ENCODE measurements around the gene TIMP1. TPM values are rescaled to one million over a fixed set of nuclear protein-coding genes. Genes with fewer than 3 reads are reported as not detected.
"Not testable (repeated sequence)": the region's sequence is repeated elsewhere in the genome, so short reads cannot be mapped to it uniquely, and the experiment has no call there.

TIMP1 gene
- total RNA-seq, 1 donor = 834 TPM

DNA sequence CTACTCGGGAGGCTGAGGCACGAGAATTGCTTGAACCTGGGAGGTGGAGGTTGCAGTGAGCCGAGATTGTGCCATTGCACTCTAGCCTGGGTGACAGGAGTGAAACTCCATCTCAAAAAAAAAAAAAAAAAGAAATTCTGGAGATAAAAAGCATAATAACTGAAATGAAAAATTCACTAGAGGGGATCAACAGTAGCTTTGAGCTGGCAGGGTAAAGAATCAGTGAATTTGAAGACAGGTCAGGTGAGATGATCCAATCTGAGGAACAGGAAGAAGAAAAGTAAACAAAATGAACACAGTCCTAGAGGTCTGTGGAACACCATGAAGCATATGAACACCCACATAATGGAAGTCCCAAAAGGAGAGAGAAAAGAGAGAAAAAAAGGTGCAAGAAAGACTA is 15.0 kb downstream of the TIMP1 start:
- DNase-seq (ENCODE audit: low read depth) = no peak
- H3K4me3 ChIP-seq (ENCODE audit: low read depth, low read length) = no peak overlapping the region
- TF ChIP-seq, protein P1, sequence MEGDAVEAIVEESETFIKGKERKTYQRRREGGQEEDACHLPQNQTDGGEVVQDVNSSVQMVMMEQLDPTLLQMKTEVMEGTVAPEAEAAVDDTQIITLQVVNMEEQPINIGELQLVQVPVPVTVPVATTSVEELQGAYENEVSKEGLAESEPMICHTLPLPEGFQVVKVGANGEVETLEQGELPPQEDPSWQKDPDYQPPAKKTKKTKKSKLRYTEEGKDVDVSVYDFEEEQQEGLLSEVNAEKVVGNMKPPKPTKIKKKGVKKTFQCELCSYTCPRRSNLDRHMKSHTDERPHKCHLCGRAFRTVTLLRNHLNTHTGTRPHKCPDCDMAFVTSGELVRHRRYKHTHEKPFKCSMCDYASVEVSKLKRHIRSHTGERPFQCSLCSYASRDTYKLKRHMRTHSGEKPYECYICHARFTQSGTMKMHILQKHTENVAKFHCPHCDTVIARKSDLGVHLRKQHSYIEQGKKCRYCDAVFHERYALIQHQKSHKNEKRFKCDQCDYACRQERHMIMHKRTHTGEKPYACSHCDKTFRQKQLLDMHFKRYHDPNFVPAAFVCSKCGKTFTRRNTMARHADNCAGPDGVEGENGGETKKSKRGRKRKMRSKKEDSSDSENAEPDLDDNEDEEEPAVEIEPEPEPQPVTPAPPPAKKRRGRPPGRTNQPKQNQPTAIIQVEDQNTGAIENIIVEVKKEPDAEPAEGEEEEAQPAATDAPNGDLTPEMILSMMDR (IDR thresholded peaks at IDR 0.05; ENCODE audit: insufficient read depth, low read length) = no peak

DNA sequence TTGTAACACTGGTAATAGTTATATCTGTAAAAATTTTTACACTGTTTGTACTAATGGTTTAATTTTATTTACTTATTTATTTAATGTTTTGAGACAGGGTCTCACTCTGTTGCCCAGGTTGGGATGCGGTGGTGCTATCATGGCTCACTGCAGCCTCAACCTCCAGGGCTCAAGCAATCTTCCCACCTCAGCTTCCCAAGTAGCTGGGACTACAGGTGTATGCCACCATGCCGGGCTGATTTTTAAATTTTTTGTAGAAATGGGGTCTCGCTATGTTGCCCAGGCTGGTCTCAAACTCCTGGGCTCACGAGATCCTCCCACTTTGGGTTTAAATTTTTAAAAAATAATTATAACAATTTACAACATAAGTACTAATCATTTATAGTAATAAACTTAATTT is 20.9 kb downstream of the TIMP1 start:
- not testable (repeated sequence) for DNase-seq (ENCODE audit: low read depth); H3K4me3 ChIP-seq (ENCODE audit: low read depth, low read length)

DNA sequence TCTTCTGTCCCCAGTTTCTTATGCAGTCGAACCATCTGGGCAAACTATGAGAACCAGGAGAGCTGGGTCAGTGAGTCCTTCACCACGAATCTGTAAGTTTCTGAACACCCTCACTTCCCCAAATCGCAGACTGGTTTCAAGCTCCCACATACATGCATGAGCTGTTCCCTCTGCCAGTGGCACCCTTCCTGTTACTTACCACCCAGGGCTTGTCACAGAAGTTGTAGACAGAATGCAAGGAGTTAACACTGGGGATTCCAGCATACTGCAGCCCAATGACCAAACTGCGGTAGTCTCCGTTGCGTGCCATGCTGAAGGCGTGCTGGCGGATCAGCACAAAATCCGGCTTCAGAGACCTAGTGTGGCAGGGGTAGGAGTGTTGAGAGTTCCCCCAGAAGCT is 22.8 kb downstream of the TIMP1 start:
- no peak overlapping the region for H3K4me3 ChIP-seq (ENCODE audit: low read depth, low read length)
- TF ChIP-seq, protein P1 (IDR thresholded peaks at IDR 0.05; ENCODE audit: insufficient read depth, low read length) = no peak
- DNase-seq (ENCODE audit: low read depth) = no peak

DNA sequence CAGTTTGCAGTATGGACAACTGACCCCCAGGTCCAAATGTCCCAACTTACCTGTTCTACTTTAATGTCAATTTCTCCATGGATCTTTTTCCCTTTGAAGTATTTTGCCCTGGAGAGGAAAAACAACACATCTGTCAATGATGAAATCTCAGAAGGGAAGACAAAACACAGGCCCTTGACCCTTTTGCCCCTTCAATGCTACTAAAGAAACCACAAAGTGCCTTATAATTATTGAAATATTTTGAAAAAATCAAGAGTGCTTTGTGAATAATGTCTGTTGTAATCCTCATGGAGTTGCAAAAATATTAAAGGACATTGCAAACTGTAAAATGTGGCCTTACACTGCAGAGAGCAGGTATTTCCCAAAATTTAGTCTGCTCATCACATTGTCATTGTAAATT is 24.9 kb downstream of the TIMP1 start:
- no peak overlapping the region for H3K4me3 ChIP-seq (ENCODE audit: low read depth, low read length)
- TF ChIP-seq, protein P1 (IDR thresholded peaks at IDR 0.05; ENCODE audit: insufficient read depth, low read length) = no peak
- DNase-seq (ENCODE audit: low read depth) = peak; percentile 8

DNA sequence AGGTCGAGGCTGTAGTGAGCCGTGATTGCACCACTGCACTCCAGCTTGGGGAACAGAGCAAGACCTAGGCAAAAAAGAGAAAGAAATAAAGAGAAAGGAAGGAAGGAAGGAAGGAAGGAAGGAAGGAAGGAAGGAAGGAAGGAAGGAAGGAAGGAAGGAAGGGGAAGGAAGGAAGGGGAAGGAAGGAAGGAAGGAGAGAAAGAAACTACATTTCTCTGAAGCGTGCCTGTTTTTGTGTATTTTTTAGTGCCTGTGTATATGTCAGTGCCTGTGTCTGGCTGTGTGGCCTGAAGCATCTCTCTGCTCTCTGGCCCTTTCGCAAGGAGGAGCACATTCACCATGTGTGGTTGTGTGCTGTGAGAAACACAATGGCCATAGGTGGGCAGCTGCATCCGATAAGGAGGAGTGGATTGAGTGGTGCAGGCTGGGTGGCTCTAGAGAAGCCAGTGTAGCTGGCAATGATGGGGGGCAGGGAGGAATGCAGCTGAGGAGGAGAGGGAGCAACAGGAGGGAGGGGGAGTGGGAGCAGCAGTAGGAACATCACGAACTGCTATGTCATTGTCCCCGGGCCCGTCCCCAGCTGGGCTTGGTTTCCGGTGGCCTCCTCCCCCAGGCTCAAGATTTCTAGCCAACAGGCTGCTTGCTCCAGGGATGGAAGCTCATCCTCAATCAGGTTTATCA is 26.0 kb downstream of the TIMP1 start:
- H3K4me3 ChIP-seq (ENCODE audit: low read depth, low read length) = no peak overlapping the region
- DNase-seq (ENCODE audit: low read depth) = no peak
- TF ChIP-seq, protein P1 (IDR thresholded peaks at IDR 0.05; ENCODE audit: insufficient read depth, low read length) = no peak

DNA sequence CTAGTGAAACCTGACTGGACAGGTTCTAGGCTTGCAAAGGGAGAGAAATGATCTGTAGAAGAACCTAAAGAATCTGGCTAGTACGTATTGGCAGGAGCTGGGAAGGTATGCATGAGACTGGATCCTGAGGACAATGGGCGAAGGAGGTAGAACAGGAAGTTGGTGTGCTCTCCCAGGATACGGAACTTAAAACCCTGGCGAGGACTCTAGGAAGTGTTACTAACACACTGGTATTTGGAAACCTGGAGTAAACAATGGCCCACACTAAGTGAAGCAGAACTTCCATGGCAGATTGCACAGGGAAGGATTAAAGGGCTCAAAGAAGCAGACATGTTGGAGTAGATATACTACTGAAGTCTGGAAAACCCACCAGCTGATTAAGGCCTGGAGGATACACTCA is 28.3 kb downstream of the TIMP1 start:
- TF ChIP-seq, protein P1 (IDR thresholded peaks at IDR 0.05; ENCODE audit: insufficient read depth, low read length) = no peak
- no peak overlapping the region for H3K4me3 ChIP-seq (ENCODE audit: low read depth, low read length)
- no peak for DNase-seq (ENCODE audit: low read depth)

DNA sequence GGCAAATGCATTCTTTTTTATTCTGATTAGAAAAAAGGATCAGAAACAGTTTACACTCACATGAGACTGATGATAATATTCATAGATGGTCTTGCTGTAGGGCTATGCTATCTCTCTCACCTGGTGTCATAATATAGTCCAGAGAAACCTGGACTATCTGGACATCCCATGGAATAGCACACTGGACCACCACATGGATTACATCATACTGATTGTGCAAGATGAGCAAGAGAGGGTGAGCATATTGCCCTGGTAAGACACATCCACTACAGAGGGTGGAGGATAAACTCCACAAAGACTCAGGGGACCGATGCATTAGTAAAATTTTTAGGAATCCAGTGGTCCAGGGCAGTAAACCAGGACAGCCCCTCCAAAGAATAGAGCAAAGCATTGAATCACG is 29.3 kb downstream of the TIMP1 start:
- TF ChIP-seq, protein P1 (IDR thresholded peaks at IDR 0.05; ENCODE audit: insufficient read depth, low read length) = no peak
- no peak for DNase-seq (ENCODE audit: low read depth)
- H3K4me3 ChIP-seq (ENCODE audit: low read depth, low read length) = no peak overlapping the region
